ENCODE data around the gene NOTCH1.

Gene NOTCH1

GRCh38 chr9:136531904-136532798 lies 13.7 kb downstream of the NOTCH1 start:
- no peak for DNase-seq (ENCODE audit: low read depth)

- no peak for DNase-seq (ENCODE audit: low read depth)
These were observed 14.5 kb downstream of the NOTCH1 start for GRCh38 chr9:136531186-136531903.

GRCh38 chr9:136530461-136531089 lies 15.3 kb downstream of the NOTCH1 start:
- no peak for DNase-seq (ENCODE audit: low read depth)

GRCh38 chr9:136529516-136530460 lies 16.1 kb downstream of the NOTCH1 start:
- DNase-seq (ENCODE audit: low read depth), result no peak

- no peak for DNase-seq (ENCODE audit: low read depth)
These were observed 17.0 kb downstream of the NOTCH1 start for GRCh38 chr9:136528716-136529341.

- DNase-seq (ENCODE audit: low read depth), result no peak
These were observed 17.8 kb downstream of the NOTCH1 start for GRCh38 chr9:136527721-136528710.

- DNase-seq (ENCODE audit: low read depth), result no peak
These were observed 18.7 kb downstream of the NOTCH1 start for GRCh38 chr9:136527131-136527530.

- DNase-seq (ENCODE audit: low read depth), result no peak
These were observed 19.2 kb downstream of the NOTCH1 start for GRCh38 chr9:136526625-136527066.

GRCh38 chr9:136525841-136526499 lies 19.9 kb downstream of the NOTCH1 start:
- DNase-seq (ENCODE audit: low read depth), result no peak

GRCh38 chr9:136525207-136525606 lies 20.6 kb downstream of the NOTCH1 start:
- DNase-seq (ENCODE audit: low read depth), result no peak

GRCh38 chr9:136522314-136523237 lies 23.3 kb downstream of the NOTCH1 start:
- DNase-seq (ENCODE audit: low read depth), result no peak

GRCh38 chr9:136521537-136521936 lies 24.3 kb downstream of the NOTCH1 start:
- no peak for DNase-seq (ENCODE audit: low read depth)

GRCh38 chr9:136520053-136520540 lies 25.8 kb downstream of the NOTCH1 start:
- DNase-seq (ENCODE audit: low read depth), result no peak

GRCh38 chr9:136519263-136520052 lies 26.4 kb downstream of the NOTCH1 start:
- DNase-seq (ENCODE audit: low read depth), result no peak

GRCh38 chr9:136518623-136519022 lies 27.2 kb downstream of the NOTCH1 start:
- DNase-seq (ENCODE audit: low read depth), result no peak

GRCh38 chr9:136517950-136518349 lies 27.9 kb downstream of the NOTCH1 start:
- DNase-seq (ENCODE audit: low read depth), result no peak
